DMS79 (cell line): ENCODE results near the gene RMC1.
"Not testable (repeated sequence)": the region's sequence is repeated elsewhere in the genome, so short reads cannot be mapped to it uniquely, and the experiment has no call there.

Experiments
- DNase-seq: peaks from one replicate; lab custom pipeline; 2025; lab: John Stamatoyannopoulos, UW

RMC1 gene

DNA sequence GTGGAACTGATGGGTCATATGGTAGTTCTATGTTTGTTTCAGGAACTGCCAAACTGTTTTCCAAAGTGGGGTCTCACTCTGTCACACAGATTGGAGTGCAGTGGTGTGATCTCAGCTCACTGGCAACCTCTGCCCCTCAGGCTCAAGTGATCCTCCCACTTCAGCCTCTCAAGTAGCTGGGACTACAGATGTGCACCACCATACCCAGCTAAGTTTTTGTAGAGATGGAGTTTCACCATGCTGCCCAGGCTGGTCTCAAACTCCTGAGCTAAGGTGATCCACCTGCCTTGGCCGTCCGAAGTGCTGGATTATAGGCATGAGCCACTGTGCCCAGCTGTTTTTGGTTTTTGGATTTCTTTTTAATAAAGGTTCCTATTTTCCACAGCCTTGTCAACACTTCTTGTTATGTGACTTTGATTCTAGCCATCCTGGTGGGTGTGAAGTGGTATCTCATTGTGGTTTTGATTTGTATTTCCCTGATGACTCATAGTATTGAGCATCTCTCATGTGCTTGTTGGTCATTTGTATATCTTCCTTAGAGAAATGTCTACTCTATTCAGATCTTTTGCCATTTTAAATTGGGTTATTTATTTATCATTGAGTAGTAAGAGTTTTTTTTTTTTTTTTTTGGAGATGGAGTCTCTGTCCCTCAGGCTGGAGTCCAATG is 60.2 kb downstream of the RMC1 start:
- DNase-seq, result no peak

DNA sequence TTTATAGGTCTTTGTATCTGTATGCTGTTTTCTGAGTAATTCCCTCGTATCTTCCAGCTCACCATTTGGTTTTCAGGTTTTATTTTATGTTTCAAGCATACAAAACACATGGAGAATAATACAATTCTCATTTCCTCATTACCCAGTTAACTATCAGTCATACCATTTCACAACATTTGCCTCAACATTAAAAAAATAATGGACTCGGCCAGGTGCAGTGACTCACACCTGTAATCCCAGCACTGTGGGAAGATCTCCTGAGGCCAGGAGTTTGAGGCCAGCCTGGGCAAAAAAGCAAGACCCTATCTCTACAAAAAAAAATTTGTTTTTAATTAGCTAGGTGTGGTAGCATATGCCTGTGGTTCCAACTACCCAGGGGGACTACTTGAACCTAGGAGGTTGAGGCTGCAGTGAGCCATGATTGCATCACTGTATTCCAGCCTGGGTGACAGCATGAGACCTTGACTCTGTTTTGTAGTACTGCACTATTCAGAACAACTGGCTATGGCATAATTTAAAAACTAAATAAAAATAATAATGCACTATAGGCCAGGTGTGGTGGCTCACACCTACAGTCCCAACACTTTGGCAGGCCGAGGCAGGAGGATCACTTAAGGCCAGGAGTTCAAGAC is 62.7 kb downstream of the RMC1 start:
- DNase-seq, result no peak

DNA sequence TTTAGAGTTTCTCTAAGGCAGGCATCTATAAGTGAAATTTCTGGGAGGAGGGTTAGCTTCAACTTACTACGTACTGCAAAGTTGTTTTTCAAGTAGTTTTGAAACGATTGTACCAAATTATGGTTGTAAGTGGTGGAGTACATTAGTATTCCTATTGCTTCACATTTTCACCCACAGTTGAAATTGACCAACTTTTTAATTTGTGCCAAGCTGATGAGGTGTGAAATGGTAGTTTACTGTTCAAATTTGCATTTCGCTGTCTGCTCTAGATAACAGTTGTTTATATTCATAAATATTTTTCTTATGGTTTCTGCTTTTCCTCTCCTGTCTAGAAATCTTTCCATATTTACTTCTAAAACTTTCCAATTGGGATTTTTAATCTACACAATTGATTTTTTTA is 64.4 kb downstream of the RMC1 start:
- DNase-seq, result no peak

DNA sequence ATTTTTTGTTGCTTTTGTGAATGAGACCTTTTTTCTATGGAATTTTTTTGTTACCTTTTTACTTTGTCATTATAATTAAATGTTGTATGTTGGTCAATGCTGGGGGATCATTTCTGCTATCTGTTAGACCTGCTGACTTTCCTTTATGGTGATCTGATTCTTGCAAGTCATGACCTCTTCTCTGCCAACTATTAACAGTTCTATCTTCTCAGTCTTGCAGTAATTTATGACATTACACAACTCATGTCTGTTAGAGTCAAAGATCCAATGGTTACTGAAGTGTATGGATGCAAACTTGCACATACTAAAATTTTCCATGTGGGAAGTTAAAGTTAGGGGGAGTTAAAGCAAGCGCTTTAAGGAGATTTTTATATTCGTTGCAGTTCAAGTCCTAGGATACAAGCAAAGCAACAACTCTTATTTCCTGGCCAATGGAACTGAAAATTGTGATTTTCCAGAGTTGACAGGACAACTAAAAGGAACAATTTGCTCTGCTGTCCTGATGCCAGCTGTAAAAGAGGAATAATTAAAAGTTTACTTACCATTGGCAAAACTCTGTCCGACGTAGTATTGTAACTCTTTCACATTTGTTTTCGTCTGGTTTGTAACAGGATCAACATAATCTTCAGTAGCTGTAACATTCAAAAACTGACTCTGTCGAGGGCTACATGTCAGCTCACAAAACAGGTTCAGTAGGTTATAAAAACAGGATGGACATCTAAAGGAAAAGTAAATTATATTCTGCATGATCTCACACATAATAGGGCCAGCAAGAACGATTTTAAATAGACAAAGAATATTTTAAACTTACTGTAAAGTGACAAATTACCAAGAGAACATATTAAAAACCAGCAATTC is 65.2 kb downstream of the RMC1 start:
- no peak for DNase-seq

DNA sequence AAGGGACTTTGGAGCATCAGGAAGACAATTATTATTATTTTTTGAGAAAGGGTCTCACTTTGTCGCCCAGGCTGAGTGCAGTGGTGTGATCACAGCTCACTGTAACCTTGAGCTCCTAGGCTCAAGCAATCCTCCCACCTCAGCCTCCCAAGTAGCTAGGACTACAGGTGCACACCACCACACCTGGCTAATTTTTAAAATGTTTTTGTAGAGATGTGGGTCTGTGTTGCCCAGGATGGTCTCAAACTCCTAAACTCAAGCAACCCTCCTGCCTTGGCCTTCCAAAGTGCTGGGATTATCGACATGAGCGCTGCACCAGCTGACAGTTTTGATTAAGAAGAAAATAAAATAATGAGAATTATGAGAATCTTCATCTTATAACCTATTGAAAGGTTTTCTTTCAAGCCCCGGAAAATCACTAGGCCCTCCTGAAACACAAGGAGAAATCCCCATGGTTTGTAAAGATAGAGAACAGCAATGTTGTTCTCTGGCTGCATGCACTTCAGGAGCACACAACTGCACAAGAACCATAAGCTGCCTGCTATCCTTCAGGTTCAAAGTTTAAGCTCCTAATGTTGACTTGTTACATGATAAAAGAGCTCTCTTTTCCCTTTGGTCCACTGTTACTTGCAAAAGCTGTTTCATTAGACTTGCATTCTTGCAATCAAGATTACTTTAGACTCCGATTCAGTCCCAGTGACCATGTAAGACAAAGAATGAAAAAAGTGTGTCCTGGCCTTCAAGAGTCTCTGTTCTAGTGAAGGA is 66.2 kb downstream of the RMC1 start:
- DNase-seq, result no peak

DNA sequence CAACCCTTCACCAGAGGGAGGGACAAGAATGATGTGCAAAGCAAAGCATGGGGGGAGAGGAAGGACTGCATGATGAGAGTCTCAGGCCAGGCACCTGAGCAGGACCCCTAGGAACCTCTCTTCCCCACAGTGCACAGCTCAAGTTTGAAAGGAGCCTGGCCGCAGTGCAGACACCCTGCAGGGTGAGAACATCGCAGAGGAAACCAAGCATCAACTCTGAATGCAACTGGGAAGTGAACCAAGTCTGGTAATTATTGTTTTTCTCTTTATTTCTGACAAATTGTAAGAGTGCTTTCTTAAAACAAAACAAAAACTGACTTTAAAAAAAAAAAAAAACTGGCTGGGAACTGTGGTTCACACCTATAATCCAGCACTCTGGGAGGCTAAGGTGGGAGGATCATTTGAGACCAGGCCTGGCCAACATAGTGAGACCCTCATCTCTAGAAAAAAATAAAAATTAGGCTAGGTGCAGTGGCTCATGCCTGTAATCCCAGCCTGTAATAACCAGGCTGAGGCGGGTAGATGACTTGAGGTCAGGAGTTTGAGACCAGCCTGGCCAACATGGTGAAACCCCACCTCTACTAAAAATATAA is 67.7 kb downstream of the RMC1 start:
- DNase-seq, result no peak

DNA sequence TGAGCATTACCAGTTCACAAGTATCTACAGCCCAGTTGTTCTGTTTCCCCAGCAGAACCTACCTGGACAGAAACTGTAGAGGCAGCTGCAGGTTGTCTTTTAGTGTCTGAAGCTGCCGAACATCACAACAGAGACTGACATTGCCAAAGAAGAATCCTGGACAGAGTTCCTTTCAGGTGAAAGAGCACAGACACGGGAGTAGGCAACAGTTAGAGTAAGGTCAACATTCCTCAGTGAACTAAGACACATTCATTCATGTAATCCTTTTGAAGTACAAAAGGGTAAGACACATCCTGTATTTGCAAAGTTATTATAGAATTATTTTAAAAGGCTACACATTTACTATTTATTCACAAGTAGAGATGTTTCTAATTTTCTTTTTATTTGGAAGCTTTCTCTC is 68.7 kb downstream of the RMC1 start:
- no peak for DNase-seq

DNA sequence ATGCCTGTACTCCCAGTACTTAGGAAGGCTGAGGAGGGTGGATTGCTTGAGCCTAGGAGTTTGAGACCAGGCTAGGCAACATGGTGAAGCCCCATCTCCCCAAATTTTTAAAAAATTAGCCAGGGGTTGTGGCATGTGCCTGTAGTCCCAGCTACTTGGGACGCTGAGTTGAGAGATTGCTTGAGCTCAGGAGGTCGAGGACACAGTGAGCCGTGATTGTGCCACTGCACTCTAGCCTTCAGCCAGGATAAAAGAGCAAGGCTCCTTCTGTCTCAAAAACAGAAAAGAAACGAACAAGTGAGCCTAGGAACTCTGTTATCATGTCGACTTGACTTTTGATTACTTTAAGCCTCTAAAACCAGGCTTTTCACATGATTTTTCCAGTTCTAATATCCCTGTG is 69.3 kb downstream of the RMC1 start:
- DNase-seq, result no peak

DNA sequence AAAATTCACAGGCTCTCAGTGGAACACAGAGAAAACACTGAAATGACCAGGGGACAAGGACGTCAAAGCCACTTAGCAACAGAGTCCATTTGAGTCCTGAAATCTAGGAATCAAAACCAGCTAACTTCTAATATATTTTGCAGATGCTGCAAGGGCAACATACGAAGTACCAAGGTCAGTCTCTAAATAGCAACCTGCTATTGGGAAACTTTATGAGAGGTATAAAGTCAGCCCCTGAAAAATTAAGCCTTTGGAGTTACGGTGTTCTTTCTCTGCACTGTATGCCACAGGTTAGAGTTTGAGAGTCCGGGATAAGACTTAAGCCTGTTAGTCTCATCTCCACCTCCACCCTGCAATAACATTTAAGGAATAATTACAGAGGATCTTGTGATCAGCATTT is 69.7 kb downstream of the RMC1 start:
- DNase-seq, result no peak

DNA sequence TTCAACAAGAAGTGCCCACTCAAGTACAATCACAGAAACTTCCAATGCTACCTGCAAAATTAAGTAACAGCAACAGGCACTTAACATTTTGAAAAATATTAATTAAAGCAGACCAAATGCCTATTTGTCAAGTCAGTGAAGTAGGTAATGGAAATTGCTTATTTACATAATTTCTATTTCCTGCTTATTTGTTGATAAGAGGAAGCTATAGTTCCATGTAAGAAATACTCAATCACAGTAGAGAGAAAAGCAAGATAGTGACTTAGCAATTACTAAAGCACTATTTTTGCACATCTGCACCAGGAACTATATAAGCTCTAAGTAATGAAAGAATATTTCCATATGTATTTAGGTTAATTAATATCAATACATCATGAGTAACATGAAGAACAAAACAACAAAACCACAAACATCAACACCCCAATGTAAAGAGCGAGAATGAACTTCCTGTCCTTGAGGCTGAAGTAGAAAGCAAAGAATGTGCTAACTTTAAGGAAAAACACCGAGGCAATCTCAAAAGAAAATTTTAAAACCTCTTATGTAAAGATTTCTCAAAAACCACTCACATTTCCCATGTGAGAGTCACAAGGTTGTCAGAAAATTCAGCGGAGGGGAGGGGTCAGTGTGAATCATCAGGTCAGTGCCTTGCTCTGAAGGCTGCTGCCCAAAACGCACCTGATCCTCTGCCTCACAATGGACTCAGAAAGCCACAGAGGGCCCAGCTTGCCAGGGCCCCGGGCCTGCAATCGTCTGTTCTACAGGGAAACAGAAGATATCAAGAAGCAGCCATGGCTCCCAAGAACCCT is 70.5 kb downstream of the RMC1 start:
- no peak for DNase-seq

DNA sequence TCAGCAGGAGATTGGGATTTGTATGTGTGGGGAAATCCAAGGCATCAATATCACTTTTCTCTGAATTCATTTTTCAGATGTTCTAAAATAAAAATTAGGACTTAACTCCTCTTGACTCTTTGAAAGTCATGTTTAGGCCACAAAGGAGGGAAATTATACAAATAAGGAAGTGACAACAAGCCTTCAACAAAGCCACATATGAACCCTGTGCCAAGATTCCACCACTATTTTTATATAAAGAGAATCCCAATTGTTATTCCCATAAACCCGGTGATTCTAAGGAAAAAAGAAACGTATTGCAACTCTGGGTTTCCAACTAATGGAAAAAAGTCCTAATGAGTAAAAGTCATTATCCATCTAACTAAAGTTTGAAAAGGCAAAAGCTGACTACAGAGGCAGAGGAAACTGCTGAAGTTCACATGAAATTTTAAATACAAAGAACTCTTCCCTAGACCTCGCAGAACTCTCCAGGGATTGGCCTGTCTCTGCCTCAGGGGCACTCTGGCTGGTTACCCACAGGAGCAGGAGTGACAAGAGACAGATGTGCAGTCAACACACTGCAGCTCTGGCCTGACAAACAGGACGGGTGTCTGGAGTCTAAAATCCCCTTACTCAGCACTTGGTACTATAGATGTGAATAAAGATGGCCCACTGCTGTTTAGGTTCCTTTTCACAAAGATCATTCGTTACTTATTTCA is 71.4 kb downstream of the RMC1 start:
- DNase-seq, result no peak

DNA sequence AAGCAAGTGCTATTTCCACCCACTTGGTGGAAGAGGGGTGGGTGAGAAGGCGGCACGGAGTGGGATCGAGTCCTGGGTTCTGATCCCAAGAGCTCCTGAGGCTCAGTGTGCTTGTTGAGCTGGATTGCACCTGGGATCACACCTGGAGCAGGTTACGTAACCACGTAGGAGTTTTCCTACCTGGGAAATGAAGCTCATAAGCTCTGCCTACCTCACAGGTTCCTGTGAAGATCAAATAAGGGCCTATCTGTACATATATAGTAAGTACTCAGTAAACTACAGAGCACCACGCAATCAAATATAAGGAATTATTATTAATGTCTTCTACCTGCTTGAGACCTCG is 72.0 kb downstream of the RMC1 start:
- no peak for DNase-seq

DNA sequence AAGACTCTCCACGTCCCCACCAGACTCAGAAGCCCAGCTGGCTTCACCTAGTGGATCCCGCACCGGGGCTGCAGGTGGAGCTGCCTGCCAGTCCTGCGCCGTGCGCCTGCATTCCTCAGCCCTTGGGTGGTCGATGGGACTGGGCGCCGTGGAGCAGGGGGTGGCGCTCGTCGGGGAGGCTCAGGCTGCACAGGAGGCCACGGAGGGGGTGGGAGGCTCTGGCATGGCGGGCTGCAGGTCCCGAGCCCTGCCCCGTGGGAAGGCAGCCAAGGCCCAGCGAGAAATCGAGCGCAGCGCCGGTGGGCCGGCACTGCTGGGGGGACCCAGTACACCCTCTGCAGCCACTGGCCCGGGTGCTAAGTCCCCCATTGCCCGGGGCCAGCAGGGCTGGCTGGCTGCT is 74.2 kb downstream of the RMC1 start:
- not testable (repeated sequence) for DNase-seq

DNA sequence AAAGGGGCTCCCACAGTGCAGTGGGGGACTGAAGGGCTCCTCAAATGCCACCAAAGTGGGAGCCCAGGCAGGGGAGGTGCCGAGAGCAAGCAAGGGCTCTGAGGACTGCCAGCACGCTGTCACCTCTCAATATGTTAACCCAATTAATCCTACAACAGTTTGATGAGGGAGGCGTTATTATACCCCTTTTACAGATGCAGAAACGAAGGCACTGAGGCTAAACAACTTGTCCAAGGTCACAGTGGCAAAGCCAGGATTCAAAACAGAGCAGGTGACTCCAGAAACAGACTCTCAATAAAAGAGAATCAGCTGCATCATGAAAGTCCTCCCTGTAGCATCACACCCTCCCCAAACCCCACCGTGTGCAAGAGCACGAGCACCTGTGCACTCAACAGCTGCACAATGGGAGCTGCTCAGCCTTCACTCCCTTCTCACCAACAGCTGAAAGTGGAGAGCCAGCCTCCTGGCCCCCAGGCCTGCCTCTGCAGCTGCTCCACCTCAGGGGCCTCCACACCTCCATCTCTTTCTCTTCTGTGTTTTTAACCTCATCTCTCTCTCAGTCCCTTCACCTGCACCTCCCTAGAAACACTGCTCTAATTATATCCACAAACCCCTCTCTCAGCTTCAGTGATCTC is 74.9 kb downstream of the RMC1 start:
- no peak for DNase-seq

DNA sequence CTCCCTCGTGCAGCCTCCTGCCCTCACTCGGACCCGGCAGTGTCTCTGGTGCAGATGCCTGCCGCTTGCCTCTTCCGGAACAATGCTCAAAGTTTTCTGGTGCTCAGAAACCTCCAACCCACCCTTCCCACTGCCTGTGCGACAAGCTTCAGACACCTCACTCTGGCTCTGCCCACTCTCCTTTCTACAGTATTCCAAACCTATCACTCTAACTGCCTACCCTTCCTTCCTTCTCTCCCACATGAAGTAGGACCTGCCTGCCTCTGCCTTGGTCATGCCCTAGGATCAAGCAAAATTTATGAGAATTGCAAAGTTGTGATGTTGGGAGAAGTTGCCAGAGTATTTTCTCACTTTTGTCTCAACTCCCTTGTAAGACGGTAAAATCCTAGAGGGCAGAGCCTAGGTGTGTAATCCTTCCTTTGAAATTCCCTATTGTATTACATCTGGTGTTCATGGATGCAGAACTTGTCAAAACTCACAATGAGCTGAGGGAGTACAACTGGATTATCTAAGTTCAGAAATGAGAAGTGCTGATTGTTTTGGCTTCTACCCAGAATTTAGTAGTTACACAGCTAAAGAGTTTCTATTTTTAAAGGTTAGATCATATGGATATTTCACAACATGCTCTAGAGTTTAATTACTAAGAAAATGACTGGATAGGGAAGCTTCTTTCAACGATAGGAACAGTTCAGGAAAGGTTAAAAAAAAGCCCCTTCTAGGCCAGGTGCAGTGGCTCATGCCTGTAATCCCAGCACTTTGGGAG is 75.8 kb downstream of the RMC1 start:
- DNase-seq, result no peak

DNA sequence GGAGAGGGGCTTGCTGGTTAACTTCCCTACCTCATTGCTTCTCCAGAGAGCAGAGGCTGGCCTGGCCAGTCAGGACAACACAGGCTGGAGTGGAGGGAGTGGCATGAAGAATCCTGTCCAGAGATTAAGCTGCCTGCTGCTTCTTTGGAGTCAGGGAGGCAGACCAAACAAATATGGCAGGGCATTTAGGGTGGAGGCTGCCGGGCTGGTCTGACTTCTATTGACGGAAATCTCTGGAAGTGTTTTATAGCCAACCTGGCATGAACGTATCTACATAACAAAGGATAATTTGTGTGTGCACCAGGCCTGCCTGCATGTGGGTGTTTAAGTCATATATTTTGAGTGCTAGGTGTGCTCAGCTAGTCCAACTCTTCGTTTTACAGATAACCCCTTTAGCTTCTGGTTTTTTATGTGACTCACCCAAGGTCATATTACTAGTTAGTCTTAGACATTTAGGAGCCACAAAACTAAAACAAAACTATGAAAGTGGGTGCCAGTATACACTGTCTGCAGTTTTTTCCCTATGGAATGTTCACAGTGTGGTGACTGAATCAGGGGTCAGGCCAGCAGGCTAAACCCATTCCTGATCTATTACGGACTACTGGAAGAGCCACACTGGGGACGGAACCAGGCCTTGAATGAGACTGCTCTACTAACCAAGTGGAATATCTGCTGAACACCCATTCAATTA is 77.5 kb downstream of the RMC1 start:
- no peak for DNase-seq
